Measurements from ENCODE around the gene IBA57.

IBA57 gene

DNA sequence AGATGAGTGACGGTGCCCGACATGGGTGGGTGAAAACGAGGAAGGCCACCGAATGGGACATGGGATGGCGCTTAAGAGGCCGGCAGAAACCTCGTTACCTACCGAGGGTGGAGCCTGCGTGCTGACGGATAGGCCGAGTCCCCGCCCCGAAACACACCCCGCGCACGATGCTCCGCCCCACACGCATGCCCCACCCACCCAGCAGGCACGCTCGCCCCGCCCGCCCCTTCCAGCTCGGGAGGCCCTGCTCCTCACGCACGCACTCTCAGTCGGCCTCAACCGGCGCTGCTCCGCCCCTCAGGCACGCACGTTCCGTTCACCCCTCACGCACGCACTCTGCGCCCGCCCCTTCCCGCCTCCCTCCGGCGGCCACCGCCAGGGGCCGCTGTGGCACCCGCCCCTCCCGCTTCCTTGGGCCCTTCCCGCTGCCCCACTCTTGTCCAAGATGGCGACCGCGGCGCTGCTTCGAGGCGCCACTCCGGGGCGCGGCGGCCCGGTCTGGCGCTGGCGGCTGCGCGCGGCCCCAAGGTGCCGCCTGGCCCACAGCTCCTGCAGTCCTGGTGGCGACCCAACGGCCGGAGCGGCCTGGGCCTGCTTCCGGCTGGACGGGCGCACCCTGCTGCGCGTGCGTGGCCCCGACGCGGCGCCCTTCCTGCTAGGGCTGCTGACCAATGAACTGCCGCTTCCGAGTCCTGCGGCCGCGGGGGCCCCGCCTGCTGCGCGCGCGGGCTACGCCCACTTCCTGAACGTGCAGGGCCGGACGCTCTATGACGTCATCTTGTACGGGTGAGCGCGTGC lies at the start of gene IBA57:
TSS of gene IBA57 (plus strand) at position 433 of the 798 bp plus-strand sequence. CDS start at position 446, 13 bp downstream.
- DNase-seq (ENCODE audit: low read depth) = peak; percentile 100

DNA sequence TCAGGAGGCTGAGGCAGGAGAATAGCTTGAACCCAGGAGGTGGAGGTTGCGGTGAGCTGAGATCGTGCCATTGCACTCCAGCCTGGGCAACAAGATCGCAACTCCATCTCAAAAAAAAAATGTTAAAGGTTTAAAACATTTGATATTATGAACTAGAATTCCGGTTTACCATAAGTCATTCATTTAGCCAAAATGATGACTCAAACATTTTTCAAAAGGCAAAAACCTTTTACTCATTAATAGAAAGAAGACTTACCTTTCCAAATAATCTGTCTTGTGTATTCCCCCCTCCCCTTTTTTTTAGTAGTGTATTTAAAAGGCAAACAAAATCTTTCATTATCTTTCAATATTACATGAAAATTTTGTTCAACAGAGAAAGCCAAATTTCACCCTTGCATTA lies 48.3 kb upstream of the IBA57 start:
- no peak for DNase-seq (ENCODE audit: low read depth)

DNA sequence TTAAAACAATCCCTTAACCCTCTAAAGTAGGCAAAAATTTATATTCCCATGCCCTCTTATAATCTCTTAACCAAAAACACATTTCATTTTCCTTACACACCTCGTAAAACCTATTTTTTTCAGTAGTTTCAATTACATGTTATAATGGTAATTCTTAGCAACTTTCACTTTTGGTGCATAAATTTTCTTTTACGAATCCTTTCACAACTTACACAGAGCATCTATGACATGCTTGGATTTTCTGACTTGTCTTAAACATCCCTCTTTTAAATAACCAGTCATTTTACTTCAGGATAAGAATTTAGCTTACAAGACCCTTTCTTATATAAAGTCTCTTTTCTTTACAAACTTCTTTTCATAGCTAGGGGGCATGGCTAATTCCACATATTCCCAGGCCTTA lies 47.6 kb upstream of the IBA57 start:
- DNase-seq (ENCODE audit: low read depth) = no peak

DNA sequence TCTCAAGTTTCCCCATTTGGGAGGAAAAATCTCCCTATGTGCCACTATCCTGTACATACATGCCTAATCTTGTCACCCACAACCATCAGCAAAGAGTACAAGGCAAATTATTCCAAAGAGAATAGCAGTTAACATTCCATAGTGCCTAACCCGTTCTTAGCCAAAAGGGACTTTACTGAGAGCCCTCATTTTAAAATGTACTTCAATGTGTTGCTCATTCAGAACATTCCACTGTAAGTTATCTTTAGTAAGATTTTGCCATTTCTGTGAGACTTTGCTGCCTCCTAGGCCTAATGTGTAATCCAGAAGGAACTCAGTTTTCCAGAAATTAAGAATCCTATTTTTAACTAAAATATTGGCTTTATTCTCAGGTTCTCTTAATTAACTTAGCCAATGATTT lies 45.3 kb upstream of the IBA57 start:
- DNase-seq (ENCODE audit: low read depth) = no peak

DNA sequence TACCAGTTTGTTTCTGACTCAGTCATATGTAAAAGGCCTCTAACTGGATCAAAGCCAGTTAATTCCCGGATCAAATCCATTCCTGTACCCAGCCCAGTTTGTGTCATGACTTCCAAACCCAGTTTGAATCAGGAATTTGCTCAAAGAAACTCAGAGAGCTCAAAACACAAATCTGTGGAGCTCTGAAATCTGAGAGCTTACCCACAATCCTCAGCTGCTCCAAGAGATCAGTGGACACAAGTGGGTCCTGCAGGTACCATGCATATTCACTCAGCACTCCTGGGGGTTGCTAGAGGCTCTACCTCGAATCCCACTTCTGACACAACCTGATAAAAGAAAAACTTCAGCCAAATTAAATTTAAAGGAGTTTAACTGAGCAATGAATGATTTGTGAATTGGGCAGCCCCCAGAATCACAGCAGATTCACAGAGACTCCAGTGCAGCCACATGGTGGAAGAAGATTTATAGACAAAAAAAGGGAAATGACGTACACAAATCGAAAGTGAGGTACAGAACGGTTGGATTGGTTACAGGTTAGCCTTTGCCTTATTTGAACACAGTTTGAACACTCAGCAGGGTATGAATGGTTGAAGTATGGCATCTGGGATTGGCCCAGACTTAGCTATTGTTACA lies 44.6 kb upstream of the IBA57 start:
- DNase-seq (ENCODE audit: low read depth) = no peak

DNA sequence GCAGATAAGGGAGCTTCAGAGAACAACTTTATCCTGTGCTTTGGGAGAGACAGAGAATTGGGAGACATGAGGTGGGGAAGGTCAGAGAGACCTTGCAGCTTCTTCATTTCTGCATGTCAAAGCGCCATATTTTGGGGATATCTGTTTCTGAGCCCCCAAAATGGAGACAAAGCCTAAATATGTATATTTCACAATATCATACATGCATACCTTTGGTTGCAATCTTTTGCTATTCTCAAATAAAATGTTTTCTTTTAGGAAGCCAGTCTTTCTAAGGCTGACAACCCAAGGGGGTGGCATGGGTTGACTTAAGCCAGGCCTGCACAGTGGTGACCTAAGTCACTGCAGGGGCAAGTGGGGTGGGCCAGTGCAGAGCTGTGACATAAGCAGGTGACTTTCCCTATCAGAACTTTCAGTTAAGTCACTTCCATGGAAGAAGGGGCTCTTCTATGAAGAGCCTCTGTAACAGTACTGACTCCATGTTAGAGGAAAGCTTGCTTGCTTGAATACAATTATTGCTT lies 42.6 kb upstream of the IBA57 start:
- DNase-seq (ENCODE audit: low read depth) = no peak

DNA sequence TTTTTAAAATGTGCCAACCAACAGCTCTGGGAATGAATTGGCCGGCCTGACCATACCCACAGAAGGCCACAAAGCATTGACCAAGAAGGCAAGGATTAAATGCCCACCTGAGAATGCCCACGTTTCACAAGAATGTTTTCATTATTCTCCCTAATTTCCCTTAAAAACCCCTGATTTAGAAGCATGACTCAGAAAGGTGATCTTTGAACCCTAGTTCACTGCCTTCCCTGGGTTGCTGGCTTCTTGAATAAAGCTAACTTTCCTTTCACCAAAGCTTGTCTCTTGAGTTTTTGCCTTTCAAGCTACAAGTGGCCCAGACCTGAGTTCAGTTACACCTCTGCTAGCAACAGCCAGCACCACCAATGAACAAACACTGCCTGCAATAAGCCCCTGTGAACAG lies 42.1 kb upstream of the IBA57 start:
- DNase-seq (ENCODE audit: low read depth) = no peak

DNA sequence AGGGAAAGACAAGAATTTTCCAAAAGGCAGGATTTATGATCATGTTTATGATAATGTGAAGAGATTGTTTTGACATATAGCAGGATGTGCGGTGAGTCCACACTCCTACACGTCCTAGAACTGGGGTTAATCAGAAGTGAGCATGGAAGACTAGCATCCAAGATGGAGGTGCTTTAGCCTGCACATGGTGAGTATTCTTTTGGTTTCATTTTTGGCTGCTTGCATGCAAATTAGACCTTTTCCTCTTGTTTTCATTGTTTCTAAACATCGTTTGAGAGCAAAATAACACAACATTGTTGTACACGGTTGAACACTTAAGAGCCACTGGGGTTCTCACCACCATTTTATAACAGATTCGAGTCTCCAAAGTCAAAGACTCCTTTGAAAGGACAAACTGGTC lies 40.4 kb upstream of the IBA57 start:
- no peak for DNase-seq (ENCODE audit: low read depth)

DNA sequence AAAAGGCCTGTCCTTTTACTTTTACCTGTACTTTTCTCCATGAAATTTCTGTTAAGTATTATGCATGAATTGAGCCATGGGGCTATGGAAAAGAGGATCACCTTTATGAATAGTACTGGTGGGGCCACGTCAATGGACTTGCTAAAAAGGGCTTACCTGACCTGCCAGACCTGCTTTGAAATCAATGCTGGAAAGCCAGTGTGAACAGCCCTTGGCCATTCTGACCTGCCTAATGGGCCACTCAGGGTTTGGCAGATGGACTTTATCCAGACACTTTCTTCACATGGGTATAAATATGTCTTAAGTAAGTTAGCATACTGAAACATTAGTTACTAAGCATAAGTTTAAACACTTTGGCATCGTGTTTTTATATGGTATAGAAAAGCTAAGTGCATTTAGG lies 33.8 kb upstream of the IBA57 start:
- DNase-seq (ENCODE audit: low read depth) = no peak

DNA sequence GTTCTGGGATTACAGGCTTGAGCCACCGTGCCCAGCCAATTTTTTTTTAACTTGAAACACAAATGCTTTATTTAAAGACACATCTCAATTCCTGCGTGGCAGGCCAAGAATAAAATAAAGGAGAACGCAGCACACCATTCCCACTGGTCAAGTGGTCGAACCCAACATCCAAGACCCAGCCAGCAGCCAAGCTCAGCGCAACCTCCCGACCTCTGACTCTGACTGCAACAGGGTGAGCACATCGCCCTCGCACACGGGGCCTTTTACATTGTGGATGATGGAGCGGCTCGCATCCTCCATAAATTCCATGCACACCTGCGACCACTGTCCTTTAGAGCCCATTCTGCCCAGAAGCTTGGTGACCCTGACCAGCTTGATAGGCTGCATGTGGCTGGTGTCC lies 31.0 kb upstream of the IBA57 start:
- DNase-seq (ENCODE audit: low read depth) = no peak

DNA sequence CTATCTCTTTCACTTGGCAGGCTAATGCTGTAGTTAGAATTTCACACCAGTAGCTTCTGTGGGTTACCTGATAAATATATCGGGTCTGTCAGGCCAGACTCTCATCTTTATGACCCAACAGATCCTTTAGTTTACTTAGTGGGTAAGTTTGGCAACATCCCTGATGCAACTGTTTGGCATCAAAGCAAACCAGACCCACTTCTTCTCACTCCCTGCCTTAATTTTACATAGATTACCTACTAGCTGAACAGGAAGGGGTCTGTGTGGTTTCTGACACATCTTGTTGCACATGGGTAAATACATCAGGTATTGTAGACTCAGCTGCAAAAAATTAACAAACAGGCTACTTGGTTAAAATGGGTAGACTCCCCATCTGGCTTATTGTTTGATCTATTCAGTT lies 28.7 kb upstream of the IBA57 start:
- no peak for DNase-seq (ENCODE audit: low read depth)

DNA sequence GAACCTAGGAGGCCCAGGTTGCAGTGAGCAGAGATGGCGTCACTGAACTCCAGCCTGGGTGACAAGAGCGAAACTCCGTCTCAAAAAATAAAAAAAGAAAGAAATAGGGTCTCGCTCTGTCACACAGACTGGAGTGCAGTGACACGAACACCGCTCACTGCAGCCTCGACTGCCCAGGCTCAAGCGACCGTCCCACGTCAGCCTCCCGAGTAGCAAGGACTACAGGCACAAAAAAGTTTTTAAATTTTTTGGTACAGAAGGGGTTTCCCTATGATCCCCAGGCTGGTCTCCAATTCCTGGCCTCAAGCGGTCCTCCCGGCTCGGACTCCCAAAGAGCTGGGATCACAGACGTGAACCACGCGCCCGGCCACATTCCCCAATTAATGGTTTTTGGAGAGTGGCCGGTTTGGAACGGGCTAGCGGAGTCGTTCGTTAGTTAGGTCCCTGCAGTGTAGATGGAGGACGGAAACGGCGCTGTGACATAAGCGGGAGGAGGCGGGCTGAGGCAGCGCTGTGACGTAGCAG lies 26.1 kb upstream of the IBA57 start:
- no peak for DNase-seq (ENCODE audit: low read depth)

DNA sequence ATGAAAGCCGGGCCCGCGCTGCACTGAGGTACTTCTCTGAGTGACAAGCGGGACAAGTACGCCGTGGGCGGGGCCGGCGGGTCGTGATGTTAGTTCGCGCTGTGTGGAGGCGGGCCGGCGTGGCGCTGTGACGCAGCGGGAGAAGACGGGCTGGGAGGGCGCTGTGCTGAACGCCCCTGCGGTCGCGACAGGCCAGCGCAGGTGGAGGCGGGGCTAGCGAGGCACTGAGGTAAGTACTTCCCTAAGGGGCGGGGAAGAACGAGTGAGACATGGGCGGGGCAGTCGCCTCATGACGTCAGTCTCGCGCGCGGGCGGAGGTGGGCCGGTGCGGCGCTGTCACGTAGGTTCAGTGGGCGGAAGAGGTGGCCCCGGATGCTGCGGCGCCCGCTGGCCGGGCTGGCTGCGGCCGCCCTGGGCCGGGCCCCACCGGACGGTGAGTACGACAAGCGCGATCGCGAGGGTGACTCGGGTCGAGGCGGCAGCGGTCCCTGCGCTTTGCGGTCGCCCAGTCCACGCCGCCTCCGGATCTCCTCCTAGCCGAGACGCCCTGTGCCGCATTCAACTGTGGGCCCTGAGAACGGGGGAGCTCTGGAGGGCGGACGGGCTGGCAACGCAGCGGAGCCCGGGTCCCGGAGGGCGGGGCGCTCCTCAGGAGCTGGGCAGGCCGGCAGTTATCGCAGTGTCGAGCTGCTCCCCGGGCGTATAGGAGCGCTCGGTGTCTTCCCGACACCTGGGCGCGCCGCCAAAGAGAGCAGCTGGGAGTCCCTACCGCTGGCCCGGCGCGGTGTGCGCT lies 25.5 kb upstream of the IBA57 start, which contains the start of gene GUK1:
TSS of gene GUK1 (plus strand) at position 349 of the 793 bp plus-strand sequence. CDS start at position 373, 24 bp downstream.
- DNase-seq (ENCODE audit: low read depth) = peak; percentile 100

DNA sequence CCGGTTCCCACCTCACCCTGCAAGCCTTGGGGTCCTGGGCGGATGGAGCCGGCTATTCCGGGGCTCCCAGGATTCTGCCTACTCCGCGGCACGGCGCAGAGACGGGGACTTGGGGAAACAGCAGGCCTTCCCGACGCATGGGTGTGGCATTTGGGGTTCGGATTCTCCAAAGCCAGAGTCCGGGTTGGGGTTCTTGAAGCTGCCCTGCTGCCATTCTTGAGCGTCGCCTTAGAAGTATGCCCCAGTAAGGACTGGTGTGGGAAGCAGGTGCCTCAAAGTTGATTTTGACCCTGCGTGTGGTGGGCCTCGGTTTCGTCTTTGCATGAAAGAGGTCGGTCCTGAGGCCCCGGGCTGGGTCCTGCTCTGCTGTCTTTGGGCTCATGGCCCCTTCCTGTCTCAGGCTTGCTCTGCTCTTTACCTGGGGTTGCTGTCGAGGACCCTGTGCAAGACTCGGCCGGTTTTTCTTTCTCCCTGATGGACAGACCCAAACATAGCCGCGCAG lies 24.8 kb upstream of the IBA57 start:
- DNase-seq (ENCODE audit: low read depth) = no peak

DNA sequence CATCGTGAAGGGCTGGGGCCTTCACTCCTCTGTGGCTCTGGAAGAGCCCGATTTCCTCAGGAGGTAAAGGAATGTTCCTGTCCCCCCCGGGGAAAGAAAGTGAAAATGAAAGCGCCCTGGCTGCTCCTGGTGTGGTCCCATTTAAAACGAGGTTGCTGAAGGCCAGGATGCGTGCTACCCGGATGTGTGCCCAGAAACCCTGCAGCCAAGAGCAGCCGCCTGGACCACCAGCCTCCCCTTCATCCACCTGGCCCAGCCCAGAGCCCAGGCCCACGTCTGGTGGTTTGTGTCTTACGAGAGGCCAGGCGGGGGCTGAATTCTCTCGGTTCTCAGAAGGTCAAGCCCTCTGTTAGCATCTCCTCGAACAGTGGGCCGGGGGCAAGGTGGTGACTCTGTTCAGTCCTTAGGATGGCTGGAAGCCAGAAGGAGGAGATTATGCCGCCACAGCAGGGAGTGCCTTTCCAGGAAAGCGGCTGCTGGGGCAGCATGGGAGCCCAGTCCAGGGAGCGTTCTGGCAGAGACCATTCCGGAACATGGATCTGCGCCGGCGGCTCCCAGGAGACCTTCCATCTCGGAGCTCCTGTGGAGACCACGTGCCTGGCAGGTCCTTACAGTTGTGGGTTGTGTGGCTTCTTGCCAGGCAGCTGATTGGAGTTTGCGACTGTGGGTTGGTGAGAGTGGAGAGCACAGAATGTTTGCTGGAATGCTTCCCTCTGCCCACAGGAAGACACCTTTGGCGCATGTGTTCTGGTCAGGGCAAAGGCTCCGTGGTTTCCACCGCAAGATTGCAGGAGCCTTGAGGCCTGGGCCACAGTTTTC lies 24.2 kb upstream of the IBA57 start:
- DNase-seq (ENCODE audit: low read depth) = no peak

DNA sequence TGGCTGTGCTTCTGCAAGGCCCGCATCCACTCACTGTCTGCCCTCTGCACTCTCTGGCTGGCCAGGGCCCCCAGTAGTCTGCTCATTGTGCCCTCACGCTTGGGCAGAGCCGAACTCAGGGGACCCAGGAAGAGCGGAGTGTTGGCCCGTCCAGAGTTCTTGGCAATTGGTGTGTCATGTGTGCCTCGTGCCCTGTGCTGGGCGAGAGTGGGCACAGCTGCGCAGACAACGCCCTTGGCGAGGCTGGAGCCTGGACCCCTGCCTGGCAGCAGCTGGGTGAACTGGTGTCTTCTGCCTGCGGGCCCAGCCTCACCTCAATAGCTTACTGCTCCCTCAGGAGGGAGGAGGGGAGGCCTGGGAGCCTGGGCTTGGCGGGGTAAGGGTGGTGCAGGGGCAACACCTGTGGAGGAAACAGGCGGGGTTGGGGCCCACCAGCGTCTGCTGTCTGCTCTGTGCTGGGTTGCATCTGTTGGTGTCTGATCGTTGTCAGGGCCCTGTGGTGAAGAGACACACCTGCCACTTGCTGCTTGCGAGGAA lies 23.4 kb upstream of the IBA57 start:
- DNase-seq (ENCODE audit: low read depth) = no peak

DNA sequence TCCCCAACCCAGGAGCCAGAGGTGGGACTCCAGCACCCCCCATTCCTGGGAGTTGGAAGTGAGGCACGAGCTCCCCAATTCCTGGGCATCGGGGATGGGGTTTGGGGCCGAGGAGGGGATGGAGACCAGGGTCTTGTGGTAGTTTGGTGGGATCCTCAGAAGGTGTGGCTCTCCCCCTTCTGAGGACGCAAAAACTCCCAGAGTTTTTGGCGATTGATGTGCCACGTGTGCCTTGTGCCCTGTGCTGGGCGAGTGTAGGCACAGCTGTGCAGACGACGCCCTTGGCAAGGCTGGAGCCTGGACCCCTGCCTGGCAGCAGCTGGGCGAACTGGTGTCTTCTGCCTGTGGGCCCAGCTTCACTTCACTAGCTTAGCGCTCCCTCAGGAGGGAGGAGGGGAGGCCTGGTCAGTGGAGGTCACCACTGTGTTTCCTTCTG lies 22.9 kb upstream of the IBA57 start:
- no peak for DNase-seq (ENCODE audit: low read depth)

DNA sequence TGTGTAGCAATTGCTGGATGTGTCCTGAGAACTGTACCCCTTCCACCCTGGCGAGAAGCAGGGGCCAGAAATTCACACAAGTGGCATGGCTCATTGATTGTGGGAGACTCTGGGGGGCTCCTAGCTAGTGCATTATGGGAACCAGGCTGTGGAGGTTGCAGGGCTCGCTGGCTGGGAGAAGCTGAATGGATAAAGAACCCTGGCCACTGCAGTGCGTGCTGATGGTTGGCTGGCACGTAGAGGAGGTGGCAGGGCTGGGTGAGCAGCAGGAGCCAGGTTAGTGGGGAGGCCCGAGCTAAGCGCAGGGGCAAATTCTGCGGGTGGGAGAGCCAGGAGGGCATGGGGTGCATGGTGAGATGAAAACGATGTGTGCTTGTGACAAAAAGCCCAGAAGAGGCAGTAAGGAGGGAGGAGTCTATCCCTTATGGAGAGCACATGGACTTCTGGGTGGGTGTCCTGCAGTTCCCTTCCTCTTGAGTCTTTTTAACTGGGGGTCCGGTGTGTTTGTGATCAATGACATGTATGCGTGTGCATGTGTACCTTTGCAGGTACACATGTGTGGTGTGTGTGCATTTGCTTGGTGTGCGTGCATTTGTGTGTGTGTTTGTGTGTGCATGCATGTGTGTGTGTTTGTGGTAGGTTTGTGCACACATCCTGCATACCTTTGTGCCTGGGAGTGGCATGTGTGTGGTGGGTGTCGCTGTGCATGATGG lies 22.0 kb upstream of the IBA57 start:
- DNase-seq (ENCODE audit: low read depth) = no peak

DNA sequence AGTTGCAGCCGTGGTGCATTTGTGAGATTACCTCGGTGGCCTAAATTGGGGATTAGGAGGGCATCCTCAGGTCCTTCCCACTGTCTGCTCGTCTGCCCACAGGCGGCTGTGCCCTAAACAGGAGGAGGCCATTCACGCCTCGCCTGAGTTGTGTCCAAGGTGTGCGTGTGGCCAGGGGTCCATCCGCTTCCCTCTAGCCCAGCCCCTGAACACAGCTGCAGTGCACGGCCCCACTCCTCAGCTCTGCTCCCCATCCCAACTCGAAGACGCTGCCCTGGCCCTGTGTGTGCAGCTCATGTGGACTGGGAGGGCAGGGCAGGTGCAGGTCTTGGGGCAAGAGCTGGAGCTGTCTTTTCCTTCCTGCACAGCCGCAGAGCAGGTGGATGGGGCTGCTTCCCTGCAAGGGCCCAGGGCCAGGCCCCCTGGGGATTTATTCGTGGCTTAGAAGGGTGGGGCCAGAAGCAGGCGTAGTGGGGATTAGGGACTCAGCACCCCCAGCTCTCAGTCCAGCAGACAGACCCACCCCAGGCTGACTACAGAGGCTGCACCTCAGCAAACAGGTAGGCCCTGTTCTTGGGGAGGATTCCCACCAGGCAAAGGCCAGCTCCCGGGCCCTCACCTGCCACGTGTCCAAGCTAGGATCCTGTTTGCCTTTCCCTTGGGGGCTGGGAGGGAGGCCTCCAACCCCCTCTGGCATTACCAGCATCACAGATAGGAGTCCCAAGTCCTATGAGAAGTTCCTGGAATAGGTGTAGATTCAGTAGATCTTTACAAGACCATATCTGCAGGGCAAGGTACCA lies 21.2 kb upstream of the IBA57 start:
- no peak for DNase-seq (ENCODE audit: low read depth)

DNA sequence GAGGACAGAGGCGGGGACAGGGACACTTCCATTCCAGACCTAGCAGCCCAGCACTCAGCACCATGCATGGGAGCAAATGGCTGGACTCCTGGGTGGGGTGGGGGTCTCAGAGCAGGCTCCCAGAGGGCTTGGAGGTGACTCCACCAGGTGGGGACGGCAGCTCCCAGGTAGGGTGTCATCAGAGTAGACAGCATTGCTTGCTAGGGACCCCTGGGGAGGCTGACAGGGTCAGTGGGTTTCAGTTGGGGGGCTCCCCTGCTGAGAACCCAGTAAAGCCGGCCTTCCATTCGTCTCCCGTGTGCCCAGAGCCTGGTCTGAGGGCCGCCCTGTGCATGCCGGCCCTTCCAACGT lies 20.6 kb upstream of the IBA57 start:
- DNase-seq (ENCODE audit: low read depth) = no peak

Measured in activated T-helper 9 cell treated with anti-CD3 and anti-CD28 coated beads, Interleukin-2, amount 50 U/mL, for 16 hours (primary cell).